Natural killer cell treated with Interleukin-12 subunit alpha and Interleukin-12 subunit beta and Interleukin-15 and Interleukin-18, amount 100 ng/mL, for 72 hours (primary cell): ENCODE data around the gene ELF4. TPM values are rescaled to one million over a fixed set of nuclear protein-coding genes. Genes with fewer than 3 reads are reported as not detected.

Experiments used
- ATAC-seq, 2 donors: fragments of 150-1000 bp; cut with Tn5 transposase in 1 of 2; sonication (Bioruptor Pico), chemical (Tn5 transposase) in 1 of 2; 2 replicates each; pipeline ENCODE4 v1.10.0; 2021
- DNase-seq: peaks from one replicate; pipeline ENCODE4 v3.0.0; 2022; ENCODE audit warnings: low spot score
- H3K27ac Mint-ChIP-seq, 2 donors: 1 replicate in 1 of 2; 2 replicates in 1 of 2; pipeline ENCODE4 v1.8.0; 2022; ENCODE audit warnings: mixed read lengths in 2 of 2, mild to moderate bottlenecking in 1 of 2, moderate library complexity in 1 of 2
- H3K27me3 Mint-ChIP-seq, 2 donors: 1 replicate in 1 of 2; 2 replicates in 1 of 2; pipeline ENCODE4 v1.8.0; 2022; ENCODE audit warnings: mixed read lengths in 2 of 2
- H3K36me3 Mint-ChIP-seq: one replicate; pipeline ENCODE4 v1.8.0; 2022; ENCODE audit warnings: mixed read lengths
- H3K4me1 Mint-ChIP-seq, 2 donors: 1 replicate in 1 of 2; 2 replicates in 1 of 2; pipeline ENCODE4 v1.8.0; 2022; ENCODE audit warnings: low read depth in 2 of 2, mixed read lengths in 2 of 2, mild to moderate bottlenecking in 1 of 2
- H3K4me3 Mint-ChIP-seq: one replicate; pipeline ENCODE4 v1.8.0; 2022; ENCODE audit warnings: mixed read lengths
- H3K9me3 Mint-ChIP-seq: 2 replicates; pipeline ENCODE4 v1.8.0; 2022; ENCODE audit warnings: mixed read lengths
- total RNA-seq, 2 donors: library from RNA; stranded (reverse); gene quantifications; one replicate each; pipeline ENCODE4 v1.2.3, GENCODE V29; 2022

Gene ELF4
- total RNA-seq, 2 donors from 2014 or later, result 38.8 to 71.0 TPM

GRCh38 chrX:130084631-130085237, 25.6 kb downstream of the ELF4 start:
- no peaks in the 10 kb centered on the region for H3K27me3 Mint-ChIP-seq
- DNase-seq, result peak; percentile 83
- peak overlapping the region; percentile 93 for H3K4me3 Mint-ChIP-seq
- no peaks in the 10 kb centered on the region for H3K9me3 Mint-ChIP-seq
- ATAC-seq, result peak; percentile 46 to 59
- H3K4me1 Mint-ChIP-seq, result peaks cover 56 to 77% of the 10 kb centered on the region in 2 donors
- H3K36me3 Mint-ChIP-seq, result no peaks in the 10 kb centered on the region
- peak overlapping the region; percentile 86 to 96 for H3K27ac Mint-ChIP-seq

- ATAC-seq (peak in 1 of 2 donors; percentile 1), DNase-seq (no peak)
- peaks cover 55 to 78% of the 10 kb centered on the region in 2 donors for H3K4me1 Mint-ChIP-seq
- H3K4me3 Mint-ChIP-seq, result peak overlapping the region; percentile 93
- no peaks in the 10 kb centered on the region for H3K9me3 Mint-ChIP-seq
- H3K27ac Mint-ChIP-seq, result peak overlapping the region; percentile 86 to 96
- H3K27me3 Mint-ChIP-seq, result no peaks in the 10 kb centered on the region
- H3K36me3 Mint-ChIP-seq, result no peaks in the 10 kb centered on the region
These were observed 26.5 kb downstream of the ELF4 start for GRCh38 chrX:130083656-130084382.

- H3K36me3 Mint-ChIP-seq, result no peaks in the 10 kb centered on the region
- ATAC-seq, result no peak
- peak overlapping the region; percentile 93 for H3K4me3 Mint-ChIP-seq
- H3K27me3 Mint-ChIP-seq, result no peaks in the 10 kb centered on the region
- H3K4me1 Mint-ChIP-seq, result peaks cover 55 to 79% of the 10 kb centered on the region in 2 donors
- H3K9me3 Mint-ChIP-seq, result no peaks in the 10 kb centered on the region
- peak overlapping the region; percentile 86 to 96 for H3K27ac Mint-ChIP-seq
- DNase-seq, result no peak
These were observed 27.2 kb downstream of the ELF4 start for GRCh38 chrX:130083107-130083490.

GRCh38 chrX:130082244-130083106, 27.8 kb downstream of the ELF4 start:
- Mint-ChIP-seq H3K9me3 (no peaks in the 10 kb centered on the region), H3K4me3 (peak overlapping the region; percentile 93), H3K27ac (peak overlapping the region; percentile 86 to 96), H3K4me1 (peaks cover 49 to 73% of the 10 kb centered on the region in 2 donors), H3K27me3 (no peaks in the 10 kb centered on the region), H3K36me3 (no peaks in the 10 kb centered on the region)
- DNase-seq (peak; percentile 92), ATAC-seq (peak; percentile 83)

- no peak for DNase-seq
- Mint-ChIP-seq H3K9me3 (no peaks in the 10 kb centered on the region), H3K27ac (peak overlapping the region; percentile 86 to 96), H3K36me3 (no peaks in the 10 kb centered on the region), H3K4me1 (peaks cover 45 to 68% of the 10 kb centered on the region in 2 donors), H3K27me3 (no peaks in the 10 kb centered on the region), H3K4me3 (peak overlapping the region; percentile 93)
- no peak for ATAC-seq
These were observed 28.8 kb downstream of the ELF4 start for GRCh38 chrX:130081421-130082045.

- ATAC-seq (no peak), DNase-seq (no peak)
- Mint-ChIP-seq H3K27me3 (no peaks in the 10 kb centered on the region), H3K36me3 (no peaks in the 10 kb centered on the region), H3K4me1 (peaks cover 39 to 62% of the 10 kb centered on the region in 2 donors), H3K27ac (peak overlapping the region; percentile 86 to 96), H3K4me3 (peak overlapping the region; percentile 93), H3K9me3 (no peaks in the 10 kb centered on the region)
These were observed 29.4 kb downstream of the ELF4 start for GRCh38 chrX:130080791-130081367.

- Mint-ChIP-seq H3K27ac (peak overlapping the region; percentile 77 to 91), H3K9me3 (no peaks in the 10 kb centered on the region), H3K36me3 (no peaks in the 10 kb centered on the region), H3K4me1 (peaks cover 35 to 53% of the 10 kb centered on the region in 2 donors), H3K4me3 (peak overlapping the region; percentile 65), H3K27me3 (no peaks in the 10 kb centered on the region)
- DNase-seq, result no peak
- ATAC-seq, result no peak
These were observed 30.4 kb downstream of the ELF4 start for GRCh38 chrX:130079824-130080406.

GRCh38 chrX:130075777-130076176, 34.5 kb downstream of the ELF4 start:
- Mint-ChIP-seq H3K9me3 (no peaks in the 10 kb centered on the region), H3K27me3 (no peaks in the 10 kb centered on the region), H3K4me3 (no peak overlapping the region), H3K4me1 (peaks cover 11 to 17% of the 10 kb centered on the region in 2 donors), H3K36me3 (no peaks in the 10 kb centered on the region), H3K27ac (no peak overlapping the region)
- ATAC-seq (no peak), DNase-seq (no peak)

- Mint-ChIP-seq H3K27me3 (no peaks in the 10 kb centered on the region), H3K27ac (no peak overlapping the region), H3K9me3 (no peaks in the 10 kb centered on the region), H3K4me1 (peaks cover 3 to 4% of the 10 kb centered on the region in 2 donors), H3K4me3 (no peak overlapping the region), H3K36me3 (peaks cover 1% of the 10 kb centered on the region)
- DNase-seq (no peak), ATAC-seq (no peak)
These were observed 38.0 kb downstream of the ELF4 start for GRCh38 chrX:130072345-130072740.

- Mint-ChIP-seq H3K27me3 (no peaks in the 10 kb centered on the region), H3K9me3 (no peaks in the 10 kb centered on the region), H3K36me3 (peaks cover 4% of the 10 kb centered on the region), H3K4me3 (no peak overlapping the region), H3K4me1 (peaks cover 4 to 5% of the 10 kb centered on the region in 2 donors), H3K27ac (no peak overlapping the region)
- DNase-seq (no peak), ATAC-seq (no peak)
These were observed 38.5 kb downstream of the ELF4 start for GRCh38 chrX:130071611-130072344.

- Mint-ChIP-seq H3K27ac (no peak overlapping the region), H3K27me3 (peaks cover 0 to 2% of the 10 kb centered on the region in 2 donors), H3K4me1 (peaks cover 5 to 10% of the 10 kb centered on the region in 2 donors), H3K36me3 (peaks cover 11% of the 10 kb centered on the region), H3K9me3 (no peaks in the 10 kb centered on the region), H3K4me3 (peak overlapping the region; percentile 34)
- DNase-seq, result no peak
- peak in 1 of 2 donors; percentile 40 for ATAC-seq
These were observed 43.2 kb downstream of the ELF4 start for GRCh38 chrX:130066975-130067615.
